GM20000 (cell line): Measurements from ENCODE around the gene PRAF2.

ENCODE experiments used
- DNase-seq: peaks from one replicate; pipeline ENCODE4 v3.0.0; 2012; ENCODE audit warnings: low spot score
- CTCF ChIP-seq: IDR thresholded peaks from 2 replicates; pipeline ENCODE4 v1.5.1; 2012; ENCODE audit warnings: mild to moderate bottlenecking, control low read depth; ENCODE audit errors: extremely low read depth, missing control alignments

PRAF2 gene

GRCh38 chrX:49100704-49101628 lies 27.2 kb upstream of the PRAF2 start:
- no peak for TF ChIP-seq CTCF
- DNase-seq, result peak; percentile 95

DNA sequence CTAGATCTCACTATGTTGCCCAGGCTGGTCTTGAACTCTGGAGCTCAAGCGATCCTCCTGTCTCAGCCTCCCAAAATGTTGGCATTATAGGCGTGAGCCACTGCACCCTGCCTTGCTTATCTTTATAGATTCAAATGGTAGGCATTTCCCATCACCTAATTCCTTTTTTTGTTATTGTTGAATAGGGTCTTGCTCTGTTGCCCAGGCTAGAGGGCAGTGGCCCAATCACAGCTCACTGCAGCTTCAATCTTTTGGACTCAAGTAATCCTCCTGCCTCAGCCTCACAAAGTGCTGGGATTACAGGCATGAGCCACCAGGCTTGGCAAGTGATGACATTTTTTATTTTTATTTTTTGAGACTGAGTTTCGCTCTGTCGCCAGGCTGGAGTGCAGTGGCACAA lies 22.6 kb upstream of the PRAF2 start:
- no peak for DNase-seq
- no peak for TF ChIP-seq CTCF

GRCh38 chrX:49089553-49089952 lies 15.8 kb upstream of the PRAF2 start:
- no peak for TF ChIP-seq CTCF
- DNase-seq, result no peak

- TF ChIP-seq CTCF, result no peak
- no peak for DNase-seq
Observed at GRCh38 chrX:49082271-49082871, 8.6 kb upstream of the PRAF2 start.

DNA sequence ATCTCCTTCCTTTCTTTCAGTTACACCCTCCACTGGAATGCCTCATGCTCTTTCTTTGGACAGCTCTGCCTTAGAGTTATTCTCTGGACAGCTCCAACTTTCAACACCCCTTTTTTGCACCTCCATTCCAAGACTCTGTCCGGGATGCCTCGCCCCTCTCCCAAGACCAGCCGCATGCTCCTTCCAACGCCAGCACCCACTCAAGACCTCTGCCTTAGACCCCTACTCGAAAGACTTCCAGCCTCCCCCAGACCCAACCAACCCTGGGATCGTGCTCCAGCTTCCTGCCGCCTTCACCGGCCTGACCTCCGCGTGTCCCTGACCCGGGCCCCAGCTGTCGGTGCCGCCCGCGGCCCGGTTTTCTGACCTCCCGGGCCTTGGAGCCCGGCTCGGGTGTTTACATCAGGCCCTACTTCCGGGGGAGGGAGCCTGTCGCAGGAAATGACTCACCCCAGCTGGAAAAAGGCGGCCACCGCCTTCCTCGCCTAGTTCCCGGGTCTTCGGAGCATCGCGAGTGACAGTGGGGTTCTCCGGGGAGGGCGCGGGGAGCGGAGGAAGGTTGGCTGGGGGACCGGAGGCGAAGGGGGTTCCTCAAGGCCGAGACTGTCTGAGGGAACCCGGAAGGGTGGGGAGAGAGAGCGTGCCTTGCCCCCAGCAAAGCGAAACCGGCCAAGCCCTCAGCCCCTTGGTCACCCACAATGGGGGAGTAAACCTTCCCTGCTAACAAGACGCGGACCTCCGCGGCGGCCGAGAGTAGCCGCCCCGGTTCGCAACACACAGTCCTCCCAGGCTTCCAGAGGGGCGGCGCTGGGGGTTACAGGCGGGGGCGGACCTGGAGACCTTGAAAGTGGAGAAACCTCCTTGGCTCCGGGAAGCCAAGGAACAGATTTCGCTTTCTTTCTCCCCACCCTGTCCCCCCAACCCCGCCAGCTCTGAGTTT lies 6.0 kb upstream of the PRAF2 start, which contains the start of gene WDR45:
Gene WDR45 (minus strand): TSS at position 399 of the 940 bp plus-strand sequence. CDS start 1,792 bp downstream, outside the sequence.
- DNase-seq, result peak; percentile 77
- no peak for TF ChIP-seq CTCF

GRCh38 chrX:49077941-49078340 lies 4.1 kb upstream of the PRAF2 start:
- DNase-seq, result no peak

More at GRCh38 chrX:49077941-49078340, 4.1 kb upstream of the PRAF2 start:
- no peak for TF ChIP-seq CTCF
